ENCODE measurements around the gene TNFRSF6B.

GRCh38 chr20:63699466-63700198 is 3.2 kb downstream of the TNFRSF6B start:
- TF ChIP-seq CTCF (conservative IDR thresholded peaks at IDR 0.05 in 1 of 2, IDR thresholded peaks at IDR 0.05 in 1 of 2; ENCODE audit: low read depth in 1 of 2, low read length in 2 of 2) = no peak
- TF ChIP-seq EZH2 (IDR thresholded peaks at IDR 0.05; ENCODE audit: low read length, missing control alignments) = no peak

Measured in fibroblast of lung (primary cell).